ENCODE results near the gene GPR50.

GPR50 gene

GRCh38 chrX:151180400-151180799 lies 4.0 kb downstream of the GPR50 start:
- Histone ChIP-seq H3K4me3 (ENCODE audit: low read length) (no peak overlapping the region), H3K9me3 (ENCODE audit: control insufficient read depth, insufficient read depth, low read length) (no peaks in the 10 kb centered on the region), H3K9me2 (replicated peaks; ENCODE audit: control insufficient read depth, low read length) (no peaks in the 10 kb centered on the region), H3K27ac (ENCODE audit: low read depth, low read length) (no peak overlapping the region), H4K20me1 (ENCODE audit: control insufficient read depth, insufficient read depth, low read depth, low read length) (no peaks in the 10 kb centered on the region), H3K4me2 (ENCODE audit: low read length) (no peak overlapping the region), H3K79me2 (ENCODE audit: control insufficient read depth, low read length) (no peaks in the 10 kb centered on the region), H3K4me1 (ENCODE audit: control insufficient read depth, low read length) (no peaks in the 10 kb centered on the region), H3K36me3 (ENCODE audit: control insufficient read depth, low read length) (no peaks in the 10 kb centered on the region), H3K27me3 (ENCODE audit: control insufficient read depth, low read length) (no peaks in the 10 kb centered on the region), H3F3A (ENCODE audit: control insufficient read depth, insufficient read depth) (no peaks in the 10 kb centered on the region)
- TF ChIP-seq EZH2phosphoT487 (IDR thresholded peaks at IDR 0.05; ENCODE audit: borderline replicate concordance, low read length): no peak
- no peak for TF ChIP-seq CTCF (IDR thresholded peaks at IDR 0.05; ENCODE audit: low read depth, low read length, poor library complexity, severe bottlenecking)

GRCh38 chrX:151181088-151181487 lies 4.7 kb downstream of the GPR50 start:
- Histone ChIP-seq H3K9me3 (ENCODE audit: control insufficient read depth, insufficient read depth, low read length) (no peaks in the 10 kb centered on the region), H3K36me3 (ENCODE audit: control insufficient read depth, low read length) (no peaks in the 10 kb centered on the region), H3F3A (ENCODE audit: control insufficient read depth, insufficient read depth) (no peaks in the 10 kb centered on the region), H3K79me2 (ENCODE audit: control insufficient read depth, low read length) (no peaks in the 10 kb centered on the region), H4K20me1 (ENCODE audit: control insufficient read depth, insufficient read depth, low read depth, low read length) (no peaks in the 10 kb centered on the region), H3K4me2 (ENCODE audit: low read length) (no peak overlapping the region), H3K9me2 (replicated peaks; ENCODE audit: control insufficient read depth, low read length) (no peaks in the 10 kb centered on the region), H3K4me3 (ENCODE audit: low read length) (no peak overlapping the region), H3K27me3 (ENCODE audit: control insufficient read depth, low read length) (no peaks in the 10 kb centered on the region), H3K4me1 (ENCODE audit: control insufficient read depth, low read length) (no peaks in the 10 kb centered on the region), H3K27ac (ENCODE audit: low read depth, low read length) (no peak overlapping the region)
- no peak for TF ChIP-seq EZH2phosphoT487 (IDR thresholded peaks at IDR 0.05; ENCODE audit: borderline replicate concordance, low read length)
- no peak for TF ChIP-seq CTCF (IDR thresholded peaks at IDR 0.05; ENCODE audit: low read depth, low read length, poor library complexity, severe bottlenecking)

- H3K27ac ChIP-seq (ENCODE audit: low read depth, low read length): no peak overlapping the region
- H3K79me2 ChIP-seq (ENCODE audit: control insufficient read depth, low read length): no peaks in the 10 kb centered on the region
- no peaks in the 10 kb centered on the region for H3K27me3 ChIP-seq (ENCODE audit: control insufficient read depth, low read length)
- H3K4me2 ChIP-seq (ENCODE audit: low read length): no peak overlapping the region
- H3K9me3 ChIP-seq (ENCODE audit: control insufficient read depth, insufficient read depth, low read length): no peaks in the 10 kb centered on the region
- TF ChIP-seq CTCF (IDR thresholded peaks at IDR 0.05; ENCODE audit: low read depth, low read length, poor library complexity, severe bottlenecking) (no peak), EZH2phosphoT487 (IDR thresholded peaks at IDR 0.05; ENCODE audit: borderline replicate concordance, low read length) (no peak)
- no peaks in the 10 kb centered on the region for H3K9me2 ChIP-seq (replicated peaks; ENCODE audit: control insufficient read depth, low read length)
- no peaks in the 10 kb centered on the region for H4K20me1 ChIP-seq (ENCODE audit: control insufficient read depth, insufficient read depth, low read depth, low read length)
- no peaks in the 10 kb centered on the region for H3K4me1 ChIP-seq (ENCODE audit: control insufficient read depth, low read length)
- H3K36me3 ChIP-seq (ENCODE audit: control insufficient read depth, low read length): no peaks in the 10 kb centered on the region
- no peaks in the 10 kb centered on the region for H3F3A ChIP-seq (ENCODE audit: control insufficient read depth, insufficient read depth)
- H3K4me3 ChIP-seq (ENCODE audit: low read length): no peak overlapping the region
Measured at GRCh38 chrX:151183233-151183753, 6.9 kb downstream of the GPR50 start.
